Activated naive CD4-positive, alpha-beta T cell treated with anti-CD3 and anti-CD28 coated beads, Interleukin-2, amount 50 U/mL, for 24 hours (primary cell): Measurements from ENCODE around the gene PMAIP1.

Experiments
- H3K27ac Mint-ChIP-seq: one replicate; pipeline ENCODE4 v1.8.0; 2021; ENCODE audit warnings: mild to moderate bottlenecking, mixed read lengths
- H3K27me3 Mint-ChIP-seq: one replicate; pipeline ENCODE4 v1.8.0; 2021; ENCODE audit warnings: mixed read lengths
- H3K36me3 Mint-ChIP-seq: one replicate; pipeline ENCODE4 v1.8.0; 2021; ENCODE audit warnings: mixed read lengths
- H3K4me1 Mint-ChIP-seq: one replicate; pipeline ENCODE4 v1.8.0; 2021; ENCODE audit warnings: mixed read lengths
- H3K4me3 Mint-ChIP-seq: one replicate; pipeline ENCODE4 v1.8.0; 2021; ENCODE audit warnings: mild to moderate bottlenecking, mixed read lengths
- H3K9me3 Mint-ChIP-seq: one replicate; pipeline ENCODE4 v1.8.0; 2021; ENCODE audit warnings: mixed read lengths

Gene PMAIP1

DNA sequence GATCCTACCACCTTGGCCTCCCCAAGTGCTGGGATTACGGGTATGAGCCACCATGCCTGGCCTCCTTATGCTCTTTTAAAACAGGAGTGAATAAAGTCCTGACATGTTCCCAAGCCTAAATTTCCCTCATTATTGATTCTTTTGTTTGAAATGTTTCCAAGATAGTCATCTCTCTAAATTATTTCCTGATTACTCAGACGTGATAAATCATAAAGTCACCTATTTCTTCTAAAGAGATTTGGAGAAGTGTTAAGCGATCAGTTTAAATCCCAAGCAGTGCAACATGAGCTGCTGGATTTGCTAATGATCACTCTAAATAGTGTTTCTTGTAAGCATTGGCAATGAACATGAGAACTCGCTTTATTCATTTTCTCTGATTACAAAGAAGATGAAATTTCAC, 51.8 kb downstream of the PMAIP1 start:
- no peaks in the 10 kb centered on the region for H3K36me3 Mint-ChIP-seq
- peaks cover 1% of the 10 kb centered on the region for H3K27me3 Mint-ChIP-seq
- no peak overlapping the region for H3K27ac Mint-ChIP-seq
- H3K9me3 Mint-ChIP-seq, result no peaks in the 10 kb centered on the region
- H3K4me1 Mint-ChIP-seq, result peaks cover 9% of the 10 kb centered on the region
- no peak overlapping the region for H3K4me3 Mint-ChIP-seq

DNA sequence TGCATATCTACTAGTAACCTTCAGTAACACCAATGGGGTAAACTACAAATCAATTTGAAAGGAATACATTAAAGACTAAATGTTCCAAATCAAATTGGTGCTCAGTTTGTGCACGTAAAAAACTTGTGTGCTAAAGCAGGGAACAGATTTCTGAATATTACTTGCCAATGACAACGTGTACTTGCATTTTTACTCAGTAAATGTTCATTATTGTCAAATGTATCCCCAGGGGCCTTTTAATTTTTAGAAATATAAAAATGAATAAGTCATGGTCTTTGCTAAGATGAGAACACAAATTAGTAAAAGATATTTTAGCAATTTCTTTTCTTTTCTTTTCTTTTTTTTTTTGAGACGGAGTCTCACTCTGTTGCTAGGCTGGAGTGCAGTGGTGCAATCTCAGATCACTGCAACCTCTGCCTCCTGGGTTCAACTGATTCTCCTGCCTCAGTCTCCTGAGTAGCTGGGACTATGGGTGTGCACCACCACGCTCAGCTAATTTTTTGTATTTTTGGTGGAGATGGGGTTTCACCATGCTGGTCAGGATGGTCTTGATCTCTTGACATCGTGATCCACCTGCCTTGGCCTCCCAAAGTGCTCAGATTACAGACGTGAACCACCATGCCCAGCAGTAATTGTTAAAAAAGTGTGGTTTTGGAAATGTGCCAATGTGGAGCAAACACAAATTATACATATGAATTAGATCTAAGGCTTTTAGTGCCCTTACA, 52.6 kb downstream of the PMAIP1 start:
- Mint-ChIP-seq H3K4me3 (no peak overlapping the region), H3K4me1 (peaks cover 9% of the 10 kb centered on the region), H3K36me3 (no peaks in the 10 kb centered on the region), H3K27me3 (no peaks in the 10 kb centered on the region), H3K9me3 (no peaks in the 10 kb centered on the region), H3K27ac (no peak overlapping the region)
